A673 (cell line): ENCODE measurements around the gene SUN3. TPM values are rescaled to one million over a fixed set of nuclear protein-coding genes. Genes with fewer than 3 reads are reported as not detected.

Experiments
- BruUV-seq: library from RNA; stranded (reverse); fragments of 400-500 nt; replicated peaks from 2 replicates; lab custom pipeline; 2021; lab: Mats Ljungman, UMichigan
- CTCF ChIA-PET: fragments of 300-600 bp; sonication (Branson Sonifier 250); formaldehyde crosslinking; loops from one replicate; lab custom pipeline; 2022; ENCODE audit warnings: antibody characterized with exemption; lab: Charles Lee
- POLR2A ChIA-PET: fragments of 300-600 bp; sonication (Branson Sonifier 250); formaldehyde crosslinking; loops from one replicate; lab custom pipeline; 2022; ENCODE audit warnings: antibody characterized with exemption; ENCODE audit not compliant: low non-redundant PET; lab: Charles Lee
- DNase-seq: peaks from one replicate; pipeline ENCODE4 v3.0.0-alpha.2; 2015; ENCODE audit warnings: low spot score
- H3K27ac ChIP-seq: fragments of 200-600 bp; sonication (generic); 2 replicates; pipeline ENCODE4 v1.5.1; 2016; ENCODE audit warnings: mixed run types, low read depth, mild to moderate bottlenecking, mixed read lengths, antibody characterized with exemption, low read length; ENCODE audit not compliant: poor library complexity, severe bottlenecking
- H3K27me3 ChIP-seq: fragments of 200-600 bp; sonication (generic); replicated peaks from 2 replicates; pipeline ENCODE4 v1.6.1; 2017; ENCODE audit warnings: mixed run types, low read depth, mild to moderate bottlenecking, mixed read lengths, antibody characterized with exemption, low read length; ENCODE audit not compliant: insufficient read depth, poor library complexity
- H3K36me3 ChIP-seq: fragments of 200-600 bp; sonication (generic); 2 replicates; pipeline ENCODE4 v1.6.1; 2016; ENCODE audit warnings: mixed run types, mild to moderate bottlenecking, mixed read lengths, antibody characterized with exemption, low read length; ENCODE audit not compliant: insufficient read depth, poor library complexity, severe bottlenecking
- H3K4me1 ChIP-seq: fragments of 200-600 bp; sonication (generic); 2 replicates; pipeline ENCODE4 v1.6.1; 2017; ENCODE audit warnings: mixed run types, mild to moderate bottlenecking, mixed read lengths, antibody characterized with exemption, low read length; ENCODE audit not compliant: insufficient read depth, poor library complexity, severe bottlenecking
- H3K4me3 ChIP-seq: fragments of 200-600 bp; sonication (generic); 2 replicates; pipeline ENCODE4 v1.5.1; 2016; ENCODE audit warnings: low read depth, mixed run types, mild to moderate bottlenecking, mixed read lengths, low read length; ENCODE audit not compliant: poor library complexity, severe bottlenecking
- H3K9me3 ChIP-seq: fragments of 200-600 bp; sonication (generic); 2 replicates; pipeline ENCODE4 v1.6.1; 2016; ENCODE audit warnings: mixed run types, low read depth, mild to moderate bottlenecking, mixed read lengths, antibody characterized with exemption, low read length; ENCODE audit not compliant: poor library complexity, severe bottlenecking
- EZH2 ChIP-seq: fragments of 200-600 bp; sonication (generic); IDR thresholded peaks from 2 replicates; pipeline ENCODE4 v1.6.1; 2017; ENCODE audit warnings: borderline replicate concordance, low read depth, mild to moderate bottlenecking, mixed read lengths, antibody characterized with exemption, low read length; ENCODE audit not compliant: poor library complexity, severe bottlenecking
- intact Hi-C: fragments of 100-400 bp; cut with micrococcal nuclease; formaldehyde crosslinking; loops from one replicate; pipeline ENCODE4 v1.10.0; 2022; ENCODE audit not compliant: unreplicated experiment
- total RNA-seq: library from RNA; stranded (reverse); gene quantifications from 2 replicates; pipeline ENCODE4 v1.2.3, GENCODE V29; 2021
- TF ChIP-seq, protein P1 (sequence below): fragments of 300-800, 200-600 bp; sonication (generic); conservative IDR thresholded peaks from 2 replicates; pipeline ENCODE4 v1.5.1; 2017; ENCODE audit warnings: low read depth, mild to moderate bottlenecking, antibody characterized with exemption, low read length, moderate library complexity, mixed read lengths

The SUN3 gene
- total RNA-seq, 1 experiment from 2014 or later = not detected

DNA sequence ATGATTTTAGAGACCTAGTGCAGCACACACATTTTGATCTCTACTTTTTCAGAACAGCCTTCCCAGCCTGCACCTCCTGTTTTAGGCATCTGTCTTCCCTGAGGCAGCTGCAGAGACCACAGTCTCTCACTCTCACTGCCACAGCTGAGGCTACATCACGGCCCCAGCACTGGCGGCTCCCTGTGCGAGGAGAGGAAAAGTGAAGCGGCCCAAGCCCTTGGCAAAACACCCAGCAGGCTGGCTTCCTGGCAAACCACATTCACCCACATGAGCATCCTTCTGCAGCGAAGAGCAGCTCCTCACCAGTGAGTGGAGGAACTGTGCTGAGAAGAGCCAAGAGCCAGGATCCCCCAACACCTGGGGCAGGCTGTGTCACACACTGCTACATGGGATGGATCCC is 63.5 kb downstream of the SUN3 start:
- Histone ChIP-seq H3K36me3 (peaks cover 51% of the 10 kb centered on the region), H3K9me3 (no peaks in the 10 kb centered on the region), H3K27ac (no peak overlapping the region), H3K4me1 (peaks cover 4% of the 10 kb centered on the region), H3K27me3 (no peaks in the 10 kb centered on the region), H3K4me3 (no peak overlapping the region)
- CTCF ChIA-PET = no interaction called here
- TF ChIP-seq EZH2 = no peak
- TF ChIP-seq, protein P1, sequence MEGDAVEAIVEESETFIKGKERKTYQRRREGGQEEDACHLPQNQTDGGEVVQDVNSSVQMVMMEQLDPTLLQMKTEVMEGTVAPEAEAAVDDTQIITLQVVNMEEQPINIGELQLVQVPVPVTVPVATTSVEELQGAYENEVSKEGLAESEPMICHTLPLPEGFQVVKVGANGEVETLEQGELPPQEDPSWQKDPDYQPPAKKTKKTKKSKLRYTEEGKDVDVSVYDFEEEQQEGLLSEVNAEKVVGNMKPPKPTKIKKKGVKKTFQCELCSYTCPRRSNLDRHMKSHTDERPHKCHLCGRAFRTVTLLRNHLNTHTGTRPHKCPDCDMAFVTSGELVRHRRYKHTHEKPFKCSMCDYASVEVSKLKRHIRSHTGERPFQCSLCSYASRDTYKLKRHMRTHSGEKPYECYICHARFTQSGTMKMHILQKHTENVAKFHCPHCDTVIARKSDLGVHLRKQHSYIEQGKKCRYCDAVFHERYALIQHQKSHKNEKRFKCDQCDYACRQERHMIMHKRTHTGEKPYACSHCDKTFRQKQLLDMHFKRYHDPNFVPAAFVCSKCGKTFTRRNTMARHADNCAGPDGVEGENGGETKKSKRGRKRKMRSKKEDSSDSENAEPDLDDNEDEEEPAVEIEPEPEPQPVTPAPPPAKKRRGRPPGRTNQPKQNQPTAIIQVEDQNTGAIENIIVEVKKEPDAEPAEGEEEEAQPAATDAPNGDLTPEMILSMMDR = no peak
- POLR2A ChIA-PET = no interaction called here
- intact Hi-C loops = no loop called here
- BruUV-seq = no TSS peak
- DNase-seq = no peak

DNA sequence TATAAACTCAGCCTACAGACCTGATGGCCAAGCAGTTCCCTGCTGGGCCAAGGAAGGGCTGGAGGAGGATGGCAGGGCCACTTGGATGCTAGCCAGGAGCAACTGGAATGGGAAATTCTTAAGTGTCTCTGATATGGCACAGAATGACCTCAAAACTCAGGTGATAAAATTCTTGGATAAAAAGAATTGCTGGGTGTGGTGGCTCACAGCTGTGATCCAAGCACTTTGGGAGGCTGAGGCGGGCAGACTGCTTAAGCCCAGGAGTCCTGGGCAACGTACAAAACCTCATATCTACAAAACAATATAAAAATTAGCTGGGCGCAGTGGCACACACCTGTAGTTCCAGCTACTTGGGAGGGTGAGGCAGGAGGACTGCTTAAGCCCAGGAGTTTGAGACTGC is 66.6 kb downstream of the SUN3 start:
- H3K9me3 ChIP-seq = no peaks in the 10 kb centered on the region
- no peaks in the 10 kb centered on the region for H3K4me1 ChIP-seq
- no peak overlapping the region for H3K27ac ChIP-seq
- ChIA-PET POLR2A (interaction anchor here (0.6 kb wide), 1 partner anchor 13 kb away, joined by 4 read pairs; no protein-coding TSS in a partner anchor), CTCF (no interaction called here)
- no peak for DNase-seq
- no TSS peak for BruUV-seq
- no peaks in the 10 kb centered on the region for H3K27me3 ChIP-seq
- no peak overlapping the region for H3K4me3 ChIP-seq
- peaks cover 35% of the 10 kb centered on the region for H3K36me3 ChIP-seq
- TF ChIP-seq, protein P1 = no peak
- TF ChIP-seq EZH2 = no peak
- intact Hi-C loops = no loop called here

DNA sequence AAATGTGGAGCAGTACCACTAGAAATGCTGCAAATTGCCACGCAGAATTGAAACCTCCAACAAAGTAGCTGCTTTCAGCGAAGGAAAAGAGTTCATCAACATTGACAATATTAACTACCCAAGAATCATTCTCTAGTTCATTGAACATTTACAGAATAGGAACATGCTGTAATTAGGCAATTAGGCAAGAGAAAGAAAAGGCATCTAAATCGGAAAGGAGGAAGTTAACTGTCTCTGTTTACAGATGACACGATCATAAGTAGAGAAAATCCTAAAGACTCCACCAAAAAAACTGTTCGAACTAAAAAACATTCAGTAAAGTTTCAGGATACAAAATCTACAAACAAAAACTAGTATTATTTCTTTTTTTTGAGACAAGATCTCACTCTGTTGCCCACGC is 71.8 kb downstream of the SUN3 start:
- intact Hi-C loops = no loop called here
- Histone ChIP-seq H3K36me3 (peaks cover 6% of the 10 kb centered on the region), H3K4me3 (no peak overlapping the region), H3K9me3 (no peaks in the 10 kb centered on the region), H3K27ac (no peak overlapping the region), H3K4me1 (no peaks in the 10 kb centered on the region), H3K27me3 (no peaks in the 10 kb centered on the region)
- ChIA-PET CTCF (no interaction called here), POLR2A (no interaction called here)
- TF ChIP-seq EZH2 = no peak
- TF ChIP-seq, protein P1 = no peak
- no TSS peak for BruUV-seq
- no peak for DNase-seq
